ENCODE data around the gene BSPRY.

DNA sequence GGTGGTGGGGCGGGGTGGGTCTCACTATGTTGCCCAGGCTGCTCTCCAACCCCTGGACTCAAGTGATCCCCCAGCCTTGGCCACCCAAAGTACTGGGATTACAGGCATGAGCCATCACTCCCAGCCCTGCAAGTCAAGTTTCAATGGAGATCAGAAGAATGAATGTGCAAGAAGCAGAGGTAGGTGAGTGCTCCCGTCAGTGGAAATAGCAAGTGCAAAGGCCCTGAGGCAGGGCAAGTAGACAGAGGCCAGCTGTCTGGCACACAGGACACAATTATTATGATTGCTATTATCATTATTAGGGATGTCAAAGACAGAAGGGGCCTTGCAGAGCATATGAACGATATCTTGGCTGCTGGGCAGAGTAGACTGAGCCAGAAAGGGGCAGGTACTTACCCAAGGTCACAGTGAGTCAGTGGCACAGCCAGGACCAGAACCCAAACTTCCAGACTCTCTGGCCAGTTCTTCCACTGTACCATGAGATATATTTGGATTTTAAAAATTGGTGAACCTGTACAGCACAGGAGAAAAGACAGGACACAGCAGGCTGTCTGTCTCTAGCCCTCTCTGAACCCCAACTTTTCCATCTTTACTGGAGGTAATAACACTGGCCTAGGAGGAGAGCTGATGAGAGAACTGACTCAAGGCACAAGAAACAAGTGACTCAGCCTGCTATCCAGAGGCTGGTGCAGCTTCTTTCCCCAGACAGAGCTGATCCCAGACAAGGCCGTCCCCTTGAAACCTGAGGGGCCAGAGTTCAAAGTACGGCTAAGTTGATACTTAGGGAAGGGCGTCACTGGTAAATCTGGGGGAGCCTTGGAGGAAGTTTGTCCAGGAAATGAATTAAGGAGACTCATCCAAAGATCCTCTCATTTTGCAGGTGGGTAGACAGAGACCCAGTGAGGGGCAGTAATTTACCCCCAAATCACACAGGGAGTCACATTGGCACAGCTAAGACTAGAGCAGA is 26.0 kb downstream of the BSPRY start:
- no peak for TF ChIP-seq POLR2AphosphoS5 (IDR thresholded peaks at IDR 0.05)
- TF ChIP-seq EZH2 (IDR thresholded peaks at IDR 0.05; ENCODE audit: borderline replicate concordance, insufficient read depth, low read length, poor library complexity, severe bottlenecking): no peak
- TF ChIP-seq, protein P1, sequence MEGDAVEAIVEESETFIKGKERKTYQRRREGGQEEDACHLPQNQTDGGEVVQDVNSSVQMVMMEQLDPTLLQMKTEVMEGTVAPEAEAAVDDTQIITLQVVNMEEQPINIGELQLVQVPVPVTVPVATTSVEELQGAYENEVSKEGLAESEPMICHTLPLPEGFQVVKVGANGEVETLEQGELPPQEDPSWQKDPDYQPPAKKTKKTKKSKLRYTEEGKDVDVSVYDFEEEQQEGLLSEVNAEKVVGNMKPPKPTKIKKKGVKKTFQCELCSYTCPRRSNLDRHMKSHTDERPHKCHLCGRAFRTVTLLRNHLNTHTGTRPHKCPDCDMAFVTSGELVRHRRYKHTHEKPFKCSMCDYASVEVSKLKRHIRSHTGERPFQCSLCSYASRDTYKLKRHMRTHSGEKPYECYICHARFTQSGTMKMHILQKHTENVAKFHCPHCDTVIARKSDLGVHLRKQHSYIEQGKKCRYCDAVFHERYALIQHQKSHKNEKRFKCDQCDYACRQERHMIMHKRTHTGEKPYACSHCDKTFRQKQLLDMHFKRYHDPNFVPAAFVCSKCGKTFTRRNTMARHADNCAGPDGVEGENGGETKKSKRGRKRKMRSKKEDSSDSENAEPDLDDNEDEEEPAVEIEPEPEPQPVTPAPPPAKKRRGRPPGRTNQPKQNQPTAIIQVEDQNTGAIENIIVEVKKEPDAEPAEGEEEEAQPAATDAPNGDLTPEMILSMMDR (IDR thresholded peaks at IDR 0.05; ENCODE audit: poor library complexity, severe bottlenecking): no peak

Measured in neural cell (in vitro differentiated cells).